Measurements from ENCODE around the gene DOCK11. TPM values are rescaled to one million over a fixed set of nuclear protein-coding genes. Genes with fewer than 3 reads are reported as not detected.

The DOCK11 gene
- polyA plus RNA-seq, 1 of the 3 experiments (the other 2 are of a cell fraction), result 34.8 TPM

- TF ChIP-seq SMC3 (IDR thresholded peaks at IDR 0.05; ENCODE audit: low read depth, low read length), result no peak
- TF ChIP-seq NRF1 (IDR thresholded peaks at IDR 0.05; ENCODE audit: low read depth, low read length), result no peak
Observed at GRCh38 chrX:118589227-118589626, 93.6 kb downstream of the DOCK11 start (continued).

GRCh38 chrX:118593407-118593806, 97.8 kb downstream of the DOCK11 start:
- TF ChIP-seq ELF1 (IDR thresholded peaks at IDR 0.05), result no peak
- no peak for TF ChIP-seq GATA2 (CRISPR knock-in tag; IDR thresholded peaks at IDR 0.05)
- TF ChIP-seq NFIC (IDR thresholded peaks at IDR 0.05; ENCODE audit: borderline replicate concordance), result no peak
- no peak for TF ChIP-seq IRF3 (IDR thresholded peaks at IDR 0.05; ENCODE audit: low read depth, low read length)
- no peak for TF ChIP-seq EP300 (IDR thresholded peaks at IDR 0.05; ENCODE audit: borderline replicate concordance in 1 of 2, low read depth in 1 of 2, low read length in 1 of 2)
- TF ChIP-seq SIN3A (IDR thresholded peaks at IDR 0.05; ENCODE audit: borderline replicate concordance, low read depth, low read length), result no peak
- no peak for TF ChIP-seq TEAD4 (IDR thresholded peaks at IDR 0.05; ENCODE audit: borderline replicate concordance, insufficient read depth)
- no peak for TF ChIP-seq JUND (IDR thresholded peaks at IDR 0.05)
- TF ChIP-seq NRF1 (IDR thresholded peaks at IDR 0.05; ENCODE audit: low read depth, low read length), result no peak
- TF ChIP-seq MXI1 (IDR thresholded peaks at IDR 0.05; ENCODE audit: low read depth, low read length), result no peak
- DNase-seq, result no peak
- Histone ChIP-seq H3K9me2 (no peaks in the 10 kb centered on the region), H3K9me3 (no peaks in the 10 kb centered on the region), H3K4me2 (no peak overlapping the region), H3K4me3 (ENCODE audit: low read depth in 2 of 2, low read length in 1 of 2) (no peak overlapping the region), H3F3A (replicated peaks; ENCODE audit: insufficient read depth) (no peaks in the 10 kb centered on the region), H3K27me3 (ENCODE audit: insufficient read depth) (no peaks in the 10 kb centered on the region; the same call in 1 of the 2 replicates), H2AFZ (ENCODE audit: low read depth) (no peak overlapping the region), H4K20me1 (ENCODE audit: insufficient read depth) (no peaks in the 10 kb centered on the region), H3K79me2 (ENCODE audit: insufficient read depth) (no peaks in the 10 kb centered on the region), H3K9ac (no peak overlapping the region), H3K27ac (ENCODE audit: low read depth in 2 of 2, low read length in 1 of 2) (no peak overlapping the region), H3K36me3 (replicated peaks in 1 of 2; ENCODE audit: control insufficient read depth in 1 of 2, insufficient read depth in 2 of 2, low read length in 1 of 2) (peaks cover 5 to 35% of the 10 kb centered on the region in 2 experiments), H3K4me1 (ENCODE audit: control insufficient read depth in 1 of 2, insufficient read depth in 2 of 2, low read depth in 1 of 2, low read length in 1 of 2) (no peaks in the 10 kb centered on the region)
- ChIA-PET CTCF (interaction anchor here (1.3 kb wide), 1 partner anchor 136 kb away, joined by 3 read pairs; no protein-coding TSS in a partner anchor), POLR2A (no interaction called here)
- WGBS (ENCODE audit: low lambda C conversion rate), result 55% methylated on average over 3 of the region's 3 CpGs

- Histone ChIP-seq H2AFZ (ENCODE audit: low read depth) (no peak overlapping the region), H3K9ac (no peak overlapping the region), H3K4me2 (no peak overlapping the region), H3K36me3 (replicated peaks in 1 of 2; ENCODE audit: control insufficient read depth in 1 of 2, insufficient read depth in 2 of 2, low read length in 1 of 2) (peaks cover 0 to 32% of the 10 kb centered on the region in 2 experiments), H3K4me1 (ENCODE audit: control insufficient read depth in 1 of 2, insufficient read depth in 2 of 2, low read depth in 1 of 2, low read length in 1 of 2) (no peaks in the 10 kb centered on the region), H3K9me2 (no peaks in the 10 kb centered on the region), H3K4me3 (ENCODE audit: low read depth in 2 of 2, low read length in 1 of 2) (no peak overlapping the region), H4K20me1 (ENCODE audit: insufficient read depth) (no peaks in the 10 kb centered on the region), H3K27me3 (ENCODE audit: insufficient read depth) (peaks cover 1% of the 10 kb centered on the region), H3K9me3 (no peaks in the 10 kb centered on the region), H3K27ac (ENCODE audit: low read depth in 2 of 2, low read length in 1 of 2) (no peak overlapping the region), H3F3A (replicated peaks; ENCODE audit: insufficient read depth) (no peaks in the 10 kb centered on the region), H3K79me2 (ENCODE audit: insufficient read depth) (no peaks in the 10 kb centered on the region)
- ChIA-PET POLR2A (no interaction called here), CTCF (no interaction called here)
- TF ChIP-seq PBX3 (IDR thresholded peaks at IDR 0.05) (no peak), CHD2 (IDR thresholded peaks at IDR 0.05; ENCODE audit: low read length, partially characterized antibody) (no peak)
- 49% methylated on average over 4 of the region's 4 CpGs for WGBS (ENCODE audit: low lambda C conversion rate)
- no peak for DNase-seq
Observed at GRCh38 chrX:118594697-118595420, 99.2 kb downstream of the DOCK11 start.
